GM12874 (cell line): ENCODE results near the gene ACOXL.

ENCODE experiments used
- TF ChIP-seq, protein P1 (sequence below): IDR thresholded peaks from 2 replicates; pipeline ENCODE4 v1.5.1; 2011; ENCODE audit warnings: low read depth, mild to moderate bottlenecking, control low read depth, low read length, moderate library complexity; ENCODE audit not compliant: insufficient read depth

Gene ACOXL

DNA sequence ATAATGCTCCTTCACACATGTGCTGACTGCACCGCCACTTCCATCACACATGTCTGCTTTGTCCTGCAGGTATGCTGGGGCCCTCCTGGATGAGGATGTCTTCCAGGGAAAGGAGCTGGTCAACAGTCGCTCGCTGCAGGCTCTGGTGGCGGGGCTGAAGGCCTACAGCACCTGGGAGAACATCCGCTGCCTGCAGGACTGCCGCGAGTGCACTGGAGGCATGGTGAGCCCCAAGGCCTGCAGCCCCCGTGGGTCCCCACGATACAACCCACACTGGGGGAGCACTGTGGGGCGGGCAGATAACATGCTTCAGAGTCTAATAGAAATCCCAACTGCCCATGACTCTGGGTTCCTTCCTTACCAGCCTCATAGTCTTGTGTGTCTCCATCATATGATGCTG, 201.0 kb downstream of the ACOXL start:
- TF ChIP-seq, protein P1, sequence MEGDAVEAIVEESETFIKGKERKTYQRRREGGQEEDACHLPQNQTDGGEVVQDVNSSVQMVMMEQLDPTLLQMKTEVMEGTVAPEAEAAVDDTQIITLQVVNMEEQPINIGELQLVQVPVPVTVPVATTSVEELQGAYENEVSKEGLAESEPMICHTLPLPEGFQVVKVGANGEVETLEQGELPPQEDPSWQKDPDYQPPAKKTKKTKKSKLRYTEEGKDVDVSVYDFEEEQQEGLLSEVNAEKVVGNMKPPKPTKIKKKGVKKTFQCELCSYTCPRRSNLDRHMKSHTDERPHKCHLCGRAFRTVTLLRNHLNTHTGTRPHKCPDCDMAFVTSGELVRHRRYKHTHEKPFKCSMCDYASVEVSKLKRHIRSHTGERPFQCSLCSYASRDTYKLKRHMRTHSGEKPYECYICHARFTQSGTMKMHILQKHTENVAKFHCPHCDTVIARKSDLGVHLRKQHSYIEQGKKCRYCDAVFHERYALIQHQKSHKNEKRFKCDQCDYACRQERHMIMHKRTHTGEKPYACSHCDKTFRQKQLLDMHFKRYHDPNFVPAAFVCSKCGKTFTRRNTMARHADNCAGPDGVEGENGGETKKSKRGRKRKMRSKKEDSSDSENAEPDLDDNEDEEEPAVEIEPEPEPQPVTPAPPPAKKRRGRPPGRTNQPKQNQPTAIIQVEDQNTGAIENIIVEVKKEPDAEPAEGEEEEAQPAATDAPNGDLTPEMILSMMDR, result no peak

DNA sequence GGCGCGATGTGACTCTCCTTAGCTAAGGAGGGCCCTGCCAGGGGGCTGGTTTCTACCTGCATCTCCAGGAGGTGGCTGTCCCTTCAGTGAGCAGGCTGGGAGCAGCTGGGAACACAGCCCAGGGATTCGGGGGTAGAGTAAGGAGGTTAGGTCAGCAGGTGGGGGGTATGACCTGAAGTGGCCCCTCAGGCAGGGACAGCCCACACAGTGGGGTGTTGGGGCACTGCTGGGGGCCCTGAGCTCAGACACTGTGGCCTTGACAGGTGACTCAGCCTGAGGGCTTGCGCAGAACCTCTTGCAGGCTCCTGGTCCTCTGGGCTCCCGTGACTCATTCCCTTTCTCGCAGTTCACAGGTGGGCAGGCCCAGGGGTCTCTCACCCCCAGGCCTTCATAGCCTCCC, 202.6 kb downstream of the ACOXL start:
- TF ChIP-seq, protein P1, result no peak

DNA sequence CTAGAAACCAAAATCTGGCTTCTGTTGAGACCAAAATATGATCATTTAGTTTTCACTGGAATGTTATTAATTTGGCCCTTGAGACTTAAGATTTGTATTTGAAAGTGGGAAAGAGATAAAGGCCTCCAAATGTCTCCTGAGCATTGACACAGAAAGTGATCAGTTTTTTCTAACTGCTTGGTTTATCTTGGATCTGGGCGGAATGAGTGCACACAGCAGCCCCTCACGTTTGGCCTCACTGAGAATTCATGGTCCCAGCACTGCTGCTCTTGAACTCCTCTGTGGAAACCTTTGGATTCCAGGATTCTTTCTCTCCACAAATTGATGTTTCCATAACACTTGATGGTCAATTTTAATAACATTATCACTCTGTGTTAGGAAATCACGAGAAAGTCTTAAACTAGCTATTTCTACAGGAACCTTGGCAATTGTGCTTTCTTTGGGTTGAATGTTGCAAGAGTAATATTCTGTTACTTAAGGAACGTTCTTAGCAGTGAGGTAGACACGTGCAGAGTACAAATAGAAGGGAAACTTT, 208.1 kb downstream of the ACOXL start:
- TF ChIP-seq, protein P1, result no peak

DNA sequence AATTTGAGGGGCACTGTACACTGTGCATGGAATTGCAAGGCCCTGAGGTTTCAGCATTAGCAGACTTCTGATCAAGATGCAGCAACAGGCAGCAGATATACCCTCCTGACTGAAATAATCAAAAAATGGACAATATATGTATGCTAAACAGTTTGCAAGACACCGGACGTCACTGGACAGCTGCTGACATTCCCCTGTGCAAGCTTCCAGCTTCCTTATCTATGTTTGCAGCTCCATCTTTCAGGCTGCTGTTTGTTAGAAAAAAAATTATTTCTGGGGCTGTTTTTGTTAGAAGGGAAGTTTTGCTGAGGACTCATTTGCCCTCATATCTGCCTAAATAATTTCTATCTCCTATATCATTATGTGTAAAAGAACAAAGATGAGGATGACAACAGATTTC, 208.9 kb downstream of the ACOXL start:
- TF ChIP-seq, protein P1, result no peak

DNA sequence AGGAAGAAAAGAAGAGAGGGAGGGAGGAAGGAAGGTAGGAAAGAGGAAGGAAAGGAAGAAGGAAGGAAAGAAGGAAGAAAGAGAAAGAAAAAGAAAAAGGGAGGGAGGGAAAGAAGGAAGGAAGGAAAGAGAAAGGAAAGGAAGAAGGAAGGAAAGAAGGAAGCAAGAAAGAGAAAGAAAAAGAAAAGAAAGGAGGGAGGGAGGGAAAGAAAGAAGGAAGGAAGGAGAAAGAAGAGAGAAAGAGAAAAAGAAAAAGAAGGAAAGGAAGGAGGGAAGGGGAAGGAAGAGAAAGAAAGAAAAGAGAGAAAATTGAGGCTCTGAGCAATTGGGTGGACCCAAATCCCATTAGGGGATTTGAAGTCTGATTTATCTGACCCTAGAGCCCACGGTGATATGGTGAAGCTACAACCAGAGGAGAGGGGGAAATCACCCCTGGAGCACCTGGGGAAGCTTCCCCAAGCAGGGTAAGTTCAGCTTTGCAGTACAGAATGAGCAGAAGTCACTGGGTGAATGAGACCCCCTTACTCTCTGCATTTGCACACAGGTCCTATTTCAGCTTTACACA, 210.8 kb downstream of the ACOXL start:
- TF ChIP-seq, protein P1, result no peak

DNA sequence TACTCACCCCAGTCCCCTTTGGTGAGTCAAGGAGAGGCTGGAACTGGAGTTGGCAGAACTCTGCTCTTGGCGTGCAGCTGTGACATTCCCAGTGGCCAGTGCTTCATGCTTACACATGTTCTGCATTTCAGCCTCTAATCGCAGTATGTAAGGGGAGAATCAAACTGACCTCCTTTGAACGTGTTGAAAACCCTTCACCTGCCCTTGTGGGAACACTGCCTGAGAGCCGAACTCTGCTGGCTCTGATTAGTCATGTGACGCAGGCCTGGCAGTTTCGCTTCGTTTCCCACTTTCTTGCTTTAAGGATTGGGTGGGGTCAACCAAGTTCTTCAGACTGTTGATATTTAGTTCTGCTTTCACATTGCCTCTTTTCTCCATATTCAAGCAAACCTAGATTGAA, 214.5 kb downstream of the ACOXL start:
- TF ChIP-seq, protein P1, result no peak

DNA sequence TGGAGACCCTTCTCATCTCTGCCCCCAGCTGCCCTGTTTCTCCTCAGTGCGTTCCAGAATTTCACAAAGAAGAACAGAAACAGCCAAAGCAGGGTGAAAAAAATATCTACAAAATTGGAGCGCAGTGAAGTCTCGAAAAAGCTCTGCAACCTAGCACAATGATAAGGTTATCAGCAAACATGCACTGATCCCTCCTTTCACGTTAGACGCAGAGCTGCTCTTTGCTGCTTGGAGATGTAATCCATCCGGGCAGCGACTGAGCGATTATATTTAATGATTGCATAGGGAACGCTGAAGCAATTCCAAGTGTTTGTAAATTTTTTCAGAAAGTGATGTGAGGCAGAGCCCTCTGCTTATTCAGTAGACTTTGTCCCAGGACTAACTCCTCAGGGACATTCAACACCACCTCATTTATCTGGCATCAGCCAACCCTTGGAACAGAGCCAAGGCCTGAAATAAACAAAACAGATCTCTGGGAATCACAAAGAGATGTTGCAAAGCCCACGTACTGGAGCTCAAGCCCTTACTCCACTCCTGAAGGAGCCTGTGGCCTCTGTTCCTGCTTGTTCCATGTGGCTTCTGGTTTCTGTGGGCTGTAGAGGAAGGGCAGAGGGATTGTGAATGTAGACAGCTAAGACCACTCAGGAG, 215.8 kb downstream of the ACOXL start:
- TF ChIP-seq, protein P1, result no peak
